IMR-90 (cell line): ENCODE measurements around the gene TLR9. TPM values are rescaled to one million over a fixed set of nuclear protein-coding genes. Genes with fewer than 3 reads are reported as not detected.

ENCODE experiments used
- ATAC-seq: fragments of 200-7000 bp; cut with Tn5 transposase; 2 replicates; pipeline ENCODE4 v1.9.1; 2020; ENCODE audit warnings: low read depth, mild to moderate bottlenecking, moderate library complexity
- BruUV-seq: library from RNA; stranded (reverse); fragments of 400-500 nt; replicated peaks from 2 replicates; lab custom pipeline; 2021; lab: Mats Ljungman, UMichigan
- CTCF ChIA-PET: fragments of 300-600 bp; formaldehyde crosslinking; extraction: SDS; loops from one replicate; lab custom pipeline; 2021; ENCODE audit warnings: antibody characterized with exemption; lab: Yijun Ruan, JAX
- POLR2A ChIA-PET: fragments of 300-600 bp; sonication (Branson Sonifier 250); formaldehyde crosslinking; loops from one replicate; lab custom pipeline; 2022; ENCODE audit warnings: antibody characterized with exemption; ENCODE audit not compliant: unreplicated experiment; lab: Charles Lee
- DNase-seq: peaks from one replicate; pipeline ENCODE4 v3.0.0; 2013
- H2AFZ ChIP-seq: replicated peaks from 2 replicates; pipeline ENCODE3; 2013; ENCODE audit warnings: low read length, mild to moderate bottlenecking; ENCODE audit not compliant: poor library complexity
- H2AK5ac ChIP-seq: 2 replicates; pipeline ENCODE4 v1.6.1; 2013; ENCODE audit warnings: low read depth, low read length, inconsistent platforms
- H2AK9ac ChIP-seq: replicated peaks from 2 replicates; pipeline ENCODE3; 2013; ENCODE audit warnings: mild to moderate bottlenecking, low read depth, low read length, moderate library complexity; ENCODE audit not compliant: poor library complexity
- H2BK120ac ChIP-seq: 2 replicates; pipeline ENCODE4 v1.6.1; 2013; ENCODE audit warnings: low read depth, low read length, inconsistent platforms
- H2BK15ac ChIP-seq: 3 replicates; pipeline ENCODE4 v1.6.1; 2013; ENCODE audit warnings: low read depth, low read length, inconsistent platforms
- H2BK20ac ChIP-seq: 2 replicates; pipeline ENCODE4 v1.6.1; 2013; ENCODE audit warnings: low read depth, mild to moderate bottlenecking, inconsistent platforms, low read length, moderate library complexity
- H2BK5ac ChIP-seq: 2 replicates; pipeline ENCODE4 v1.6.1; 2013; ENCODE audit warnings: mild to moderate bottlenecking, low read depth, low read length, inconsistent platforms; ENCODE audit not compliant: poor library complexity, severe bottlenecking
- H3K14ac ChIP-seq: replicated peaks from 2 replicates; pipeline ENCODE4 v1.6.1; 2013; ENCODE audit warnings: low read depth, low read length, inconsistent platforms
- H3K18ac ChIP-seq: 2 replicates; pipeline ENCODE4 v1.6.1; 2013; ENCODE audit warnings: low read depth, low read length, control low read depth
- H3K23ac ChIP-seq: 2 replicates; pipeline ENCODE4 v1.6.1; 2013; ENCODE audit warnings: low read depth, low read length, inconsistent platforms
- H3K27ac ChIP-seq: 2 replicates; pipeline ENCODE4 v1.5.1; 2013; ENCODE audit warnings: mild to moderate bottlenecking, control low read depth, low read length; ENCODE audit not compliant: insufficient read depth
- H3K27me3 ChIP-seq: 2 replicates; pipeline ENCODE4 v1.6.1; 2013; ENCODE audit warnings: low read length; ENCODE audit not compliant: control insufficient read depth, insufficient read depth
- H3K36me3 ChIP-seq: 2 replicates; pipeline ENCODE4 v1.6.1; 2013; ENCODE audit warnings: low read length, mixed read lengths; ENCODE audit not compliant: control insufficient read depth, insufficient read depth
- H3K4ac ChIP-seq: 2 replicates; pipeline ENCODE4 v1.6.1; 2013; ENCODE audit warnings: low read depth, low read length, inconsistent platforms
- H3K4me1 ChIP-seq: 2 replicates; pipeline ENCODE4 v1.6.1; 2013; ENCODE audit warnings: low read length, mixed read lengths; ENCODE audit not compliant: control insufficient read depth, insufficient read depth
- H3K4me2 ChIP-seq: 2 replicates; pipeline ENCODE4 v1.6.1; 2013; ENCODE audit warnings: low read depth, mild to moderate bottlenecking, control low read depth, low read length, moderate library complexity
- H3K4me3 ChIP-seq: 2 replicates; pipeline ENCODE4 v1.5.1; 2013; ENCODE audit warnings: low read depth, mild to moderate bottlenecking, control low read depth, low read length, moderate library complexity; ENCODE audit not compliant: insufficient read depth
- H3K56ac ChIP-seq: 2 replicates; pipeline ENCODE4 v1.6.1; 2013; ENCODE audit warnings: low read length, inconsistent platforms; ENCODE audit not compliant: insufficient read depth; ENCODE audit errors: extremely low read depth
- H3K79me1 ChIP-seq, 2 experiments: 2 replicates each; pipeline ENCODE4 v1.6.1; 2013; ENCODE audit warnings: low read length in 2 of 2, inconsistent platforms in 1 of 2, low read depth in 1 of 2
- H3K9ac ChIP-seq: 2 replicates; pipeline ENCODE4 v1.6.1; 2013; ENCODE audit warnings: low read depth, low read length, control low read depth
- H3K9me1 ChIP-seq: 2 replicates; pipeline ENCODE4 v1.6.1; 2013; ENCODE audit warnings: low read length, inconsistent platforms; ENCODE audit not compliant: insufficient read depth
- H3K9me3 ChIP-seq: 2 replicates; pipeline ENCODE4 v1.6.1; 2013; ENCODE audit warnings: low read length; ENCODE audit not compliant: control insufficient read depth, insufficient read depth
- H4K20me1 ChIP-seq: 2 replicates; pipeline ENCODE4 v1.6.1; 2013; ENCODE audit warnings: low read length, inconsistent platforms; ENCODE audit not compliant: insufficient read depth
- H4K5ac ChIP-seq: 2 replicates; pipeline ENCODE4 v1.6.1; 2013; ENCODE audit warnings: mild to moderate bottlenecking, low read depth, low read length, control low read depth
- H4K8ac ChIP-seq, 2 experiments: 2 replicates each; pipeline ENCODE4 v1.6.1; 2013; ENCODE audit warnings: low read depth in 2 of 2, low read length in 2 of 2, control low read depth in 1 of 2, inconsistent platforms in 1 of 2
- H4K91ac ChIP-seq: 2 replicates; pipeline ENCODE4 v1.6.1; 2013; ENCODE audit warnings: low read depth, low read length, inconsistent platforms; ENCODE audit not compliant: insufficient read depth
- BHLHE40 ChIP-seq: fragments of 150-350 bp; IDR thresholded peaks from 2 replicates; pipeline ENCODE4 v1.6.1; 2016; ENCODE audit warnings: mild to moderate bottlenecking, low read depth, low read length
- CEBPB ChIP-seq: IDR thresholded peaks from 2 replicates; pipeline ENCODE4 v1.6.1; 2012; ENCODE audit warnings: low read depth, low read length, improper control_type of control experiment
- MAZ ChIP-seq: IDR thresholded peaks from 2 replicates; pipeline ENCODE4 v1.6.1; 2012; ENCODE audit warnings: low read depth, mild to moderate bottlenecking, low read length, improper control_type of control experiment, moderate library complexity, borderline replicate concordance
- MXI1 ChIP-seq: IDR thresholded peaks from 2 replicates; pipeline ENCODE4 v1.6.1; 2012; ENCODE audit warnings: low read depth, mild to moderate bottlenecking, low read length, moderate library complexity, borderline replicate concordance
- WGBS, 2 experiments: methylation state at CpG; one replicate each; pipeline versions ENCODE4 v1.1.5 to v1.1.7; 2013; ENCODE audit warnings: missing lambda C conversion rate in 2 of 2; ENCODE audit not compliant: insufficient read length in 1 of 2; ENCODE audit errors: extremely low coverage in 2 of 2; 5-methylcytosine and 5-hydroxymethylcytosine counted together
- dilution Hi-C: fragments of 300-500 bp; cut with HindIII; formaldehyde crosslinking; loops from one replicate; pipeline ENCODE4 v1.14.3; 2018; ENCODE audit warnings: low sequenced_read_pairs; ENCODE audit not compliant: unreplicated experiment
- in situ Hi-C: fragments of 300-500 bp; cut with MboI; formaldehyde crosslinking; loops from 3 replicates; pipeline ENCODE4 v1.14.3; 2019; ENCODE audit warnings: low sequenced_read_pairs, inconsistent platforms, mixed read lengths
- intact Hi-C: fragments of 100-400 bp; cut with micrococcal nuclease; formaldehyde crosslinking; loops from 2 replicates; pipeline ENCODE4 v1.10.0; 2022
- polyA plus RNA-seq, 3 experiments: library from polyadenylated mRNA; depleted of rRNA; stranded (reverse); fragments of >200 nt; gene quantifications; 2 replicates each; pipeline ENCODE4 v1.2.3, GENCODE V29; 2012; ENCODE audit warnings: low replicate concordance in 1 of 3
- total RNA-seq: library from RNA; depleted of rRNA; stranded (reverse); fragments of >200 nt; gene quantifications from 2 replicates; pipeline ENCODE4 v1.2.3, GENCODE V29; 2012

TLR9 gene
- total and polyA plus RNA-seq, 2 of the 4 experiments (the other 2 are of a cell fraction), result not detected

DNA sequence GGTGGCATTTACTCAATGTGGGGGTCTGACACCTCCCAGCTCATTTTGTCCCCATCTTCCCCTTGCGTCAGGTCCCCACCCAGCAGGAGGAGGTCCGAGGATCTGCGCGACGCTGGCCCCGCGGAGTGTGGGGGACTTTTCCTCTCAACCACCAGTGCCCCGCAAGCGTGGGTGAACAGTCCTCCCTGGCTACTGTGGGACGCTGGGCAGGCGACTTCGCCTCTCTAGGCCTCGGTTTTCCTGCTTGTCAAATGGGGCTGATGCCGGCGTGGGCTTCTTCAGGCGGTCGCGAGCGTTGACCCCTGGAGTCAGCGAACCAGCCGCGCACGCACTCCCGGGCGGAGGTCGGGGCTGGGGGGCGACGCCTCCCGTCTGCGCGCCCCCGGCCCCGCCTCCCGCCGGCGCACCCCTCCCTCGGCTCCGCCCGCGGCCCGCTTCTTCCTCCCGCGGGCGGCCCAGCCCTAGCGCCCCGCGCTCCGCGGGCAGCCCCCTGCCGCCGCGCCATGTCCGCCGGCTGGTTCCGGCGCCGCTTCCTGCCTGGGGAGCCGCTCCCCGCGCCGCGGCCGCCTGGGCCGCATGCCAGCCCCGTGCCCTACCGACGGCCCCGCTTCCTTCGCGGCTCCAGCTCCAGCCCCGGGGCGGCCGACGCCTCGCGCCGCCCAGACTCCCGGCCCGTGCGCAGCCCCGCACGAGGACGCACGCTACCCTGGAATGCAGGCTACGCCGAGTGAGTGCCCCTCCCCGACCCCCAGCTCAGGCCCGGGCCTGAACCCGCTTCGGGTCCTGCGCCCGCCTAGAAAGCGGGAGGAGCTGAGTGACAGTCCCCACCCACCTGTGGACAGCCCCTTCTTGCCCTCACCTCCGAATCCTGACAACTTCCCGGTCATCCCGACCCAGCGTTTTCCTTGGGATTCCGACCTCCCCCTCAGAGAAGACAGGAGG lies 20.1 kb upstream of the TLR9 start, which contains the start of gene PPM1M:
Gene PPM1M (plus strand): TSS at position 438 of the 942 bp plus-strand sequence. CDS start 66 bp downstream, at position 504.
- ATAC-seq (peak; percentile 71), DNase-seq (peak; percentile 31)
- ChIA-PET POLR2A (interaction anchor here (1.1 kb wide), 1 partner anchor 14 kb away, joined by 3 read pairs; no protein-coding TSS in a partner anchor), CTCF (interaction anchor here (1.2 kb wide), 1 partner anchor 13 kb away, joined by 3 read pairs; no protein-coding TSS in a partner anchor)
- H3K27me3 ChIP-seq, result no peaks in the 10 kb centered on the region
- 0 out of 2 replicates have a peak, but pooled peaks cover 1% of the 10 kb centered on the region for H3K9me3 ChIP-seq
- H2BK5ac ChIP-seq, result peak within 1 kb of the TSS; percentile 32
- H3K4me2 ChIP-seq, result peak within 1 kb of the TSS; percentile 89
- H4K8ac ChIP-seq, result peak within 1 kb of the TSS; percentile 95 to 98
- peak within 1 kb of the TSS; percentile 76 for H2BK120ac ChIP-seq
- H2AK5ac ChIP-seq, result peak within 1 kb of the TSS; percentile 96
- peak within 1 kb of the TSS; percentile 30; the same call in 1 of the 2 replicates for H2BK20ac ChIP-seq
- H3K9ac ChIP-seq, result peak within 1 kb of the TSS; percentile 80
- H3K4ac ChIP-seq, result peak within 1 kb of the TSS; percentile 95
- H4K5ac ChIP-seq, result peak within 1 kb of the TSS; percentile 81
- peak within 1 kb of the TSS; percentile 48 for H3K27ac ChIP-seq
- TF ChIP-seq MXI1 (0 out of 2 replicates have a peak, but pooled peaks have one; percentile 37), BHLHE40 (peak; percentile 83), MAZ (0 out of 2 replicates have a peak, but pooled peaks have one; percentile 27), CEBPB (no peak)
- peak within 1 kb of the TSS; percentile 51; the same call in 1 of the 3 replicates for H2BK15ac ChIP-seq
- H4K91ac ChIP-seq, result peak within 1 kb of the TSS; percentile 85
- H2AFZ ChIP-seq, result peak within 1 kb of the TSS; percentile 99
- H4K20me1 ChIP-seq, result peaks cover 12% of the 10 kb centered on the region; the same call in 1 of the 2 replicates
- intact Hi-C loops, result no loop called here
- peak within 1 kb of the TSS; percentile 98 for H3K14ac ChIP-seq
- H3K4me1 ChIP-seq, result peaks cover 22% of the 10 kb centered on the region
- H2AK9ac ChIP-seq, result peak within 1 kb of the TSS; percentile 82
- peak within 1 kb of the TSS; percentile 91 for H3K23ac ChIP-seq
- H3K9me1 ChIP-seq, result peaks cover 37% of the 10 kb centered on the region
- peak within 1 kb of the TSS; percentile 48; the same call in 1 of the 2 replicates for H3K56ac ChIP-seq
- in situ Hi-C loops, result no loop called here
- WGBS, 2 experiments, result 14% methylated on average over 35 of the region's 98 CpGs; no CpG with 5 or more reads in 1 of the 2 experiments
- H3K4me3 ChIP-seq, result peak within 1 kb of the TSS; percentile 70
- H3K79me1 ChIP-seq, result peaks cover 12 to 68% of the 10 kb centered on the region in 2 experiments
- H3K36me3 ChIP-seq, result peaks cover 22% of the 10 kb centered on the region
- no TSS peak for BruUV-seq
- H3K18ac ChIP-seq, result peak within 1 kb of the TSS; percentile 65
- dilution Hi-C loops, result no loop called here
